SK-N-MC (cell line): ENCODE results near the gene ANKRD26.

Experiments
- DNase-seq: peaks from one replicate; pipeline ENCODE4 v3.0.0-alpha.2; 2011; ENCODE audit warnings: low read depth, low spot score
- H3K27ac ChIP-seq: fragments of 200-600 bp; sonication (generic); 2 replicates; pipeline ENCODE4 v1.5.1; 2016; ENCODE audit warnings: mixed run types
- H3K36me3 ChIP-seq: fragments of 200-600 bp; sonication (generic); 2 replicates; pipeline ENCODE4 v1.6.1; 2017; ENCODE audit warnings: antibody characterized with exemption, low read length, mixed read lengths; ENCODE audit not compliant: insufficient read depth
- H3K4me3 ChIP-seq: fragments of 200-600 bp; sonication (generic); 2 replicates; pipeline ENCODE4 v1.5.1; 2016
- H3K9ac ChIP-seq: fragments of 200-600 bp; sonication (generic); 2 replicates; pipeline ENCODE4 v1.8.0; 2017; ENCODE audit warnings: mixed run types, mixed read lengths; ENCODE audit not compliant: insufficient read length
- H3K9me3 ChIP-seq: fragments of 200-600 bp; sonication (generic); 2 replicates; pipeline ENCODE4 v1.6.1; 2017; ENCODE audit warnings: low read depth, mild to moderate bottlenecking, antibody characterized with exemption, low read length, moderate library complexity, mixed read lengths
- EZH2 ChIP-seq: fragments of 200-600 bp; sonication (generic); IDR thresholded peaks from one replicate; pipeline ENCODE4 v1.6.1; 2017; ENCODE audit warnings: antibody characterized with exemption
- FOXP2 ChIP-seq: optimal IDR thresholded peaks from 2 replicates; pipeline ENCODE3; 2011; ENCODE audit warnings: mild to moderate bottlenecking, moderate library complexity; ENCODE audit not compliant: insufficient read depth; ENCODE audit errors: extremely low read length, control extremely low read depth
- POLR2AphosphoS5 ChIP-seq: IDR thresholded peaks from 2 replicates; pipeline ENCODE4 v1.6.1; 2012; ENCODE audit warnings: mild to moderate bottlenecking, low read depth, low read length, borderline replicate concordance

Gene ANKRD26

DNA sequence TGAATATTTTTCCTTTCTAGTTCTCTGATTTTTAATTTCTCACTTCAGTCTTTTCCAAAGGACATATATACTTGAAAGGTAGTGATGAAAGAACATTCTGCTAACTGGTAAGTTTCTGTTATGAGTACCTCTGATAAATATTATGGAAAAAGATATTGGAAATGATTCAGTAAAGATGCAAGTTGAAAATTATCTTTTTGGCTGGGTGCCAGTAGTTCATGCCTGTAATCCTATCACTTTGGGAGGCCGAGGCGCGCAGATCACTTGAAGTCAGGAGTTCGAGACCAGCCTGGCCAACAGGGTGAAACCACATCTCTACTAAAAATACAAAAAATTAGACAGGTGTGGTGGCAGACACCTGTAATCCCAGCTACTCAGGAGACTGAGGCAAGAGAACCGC, 62.1 kb downstream of the ANKRD26 start:
- DNase-seq, result no peak
- Histone ChIP-seq H3K9me3 (no peaks in the 10 kb centered on the region), H3K4me3 (no peak overlapping the region), H3K27ac (no peak overlapping the region), H3K9ac (no peak overlapping the region), H3K36me3 (peaks cover 17% of the 10 kb centered on the region)
- TF ChIP-seq EZH2, result no peak
- no peak for TF ChIP-seq POLR2AphosphoS5
- no peak for TF ChIP-seq FOXP2

DNA sequence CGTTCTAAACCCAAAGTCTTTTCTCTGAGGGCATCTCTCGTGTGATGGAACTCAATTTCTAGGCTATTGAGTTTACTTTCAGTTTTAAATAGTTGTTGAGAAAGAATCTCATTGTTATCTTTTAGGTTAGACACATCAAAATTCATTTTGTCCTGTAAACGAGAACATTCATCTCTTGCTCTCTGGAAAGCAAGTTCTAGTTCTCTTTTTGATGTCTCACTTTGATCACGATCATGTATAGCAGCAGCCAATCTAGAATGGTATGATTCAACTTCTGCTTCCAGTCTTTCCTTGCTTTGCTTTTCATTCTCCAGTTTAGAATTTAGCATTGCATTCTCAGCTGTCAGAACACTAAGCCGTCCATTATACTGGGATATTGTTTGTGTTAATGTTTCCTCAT, 65.1 kb downstream of the ANKRD26 start:
- Histone ChIP-seq H3K4me3 (no peak overlapping the region), H3K9me3 (no peaks in the 10 kb centered on the region), H3K36me3 (peaks cover 17% of the 10 kb centered on the region), H3K9ac (no peak overlapping the region), H3K27ac (no peak overlapping the region)
- TF ChIP-seq EZH2 (no peak), POLR2AphosphoS5 (no peak), FOXP2 (no peak)
- no peak for DNase-seq

DNA sequence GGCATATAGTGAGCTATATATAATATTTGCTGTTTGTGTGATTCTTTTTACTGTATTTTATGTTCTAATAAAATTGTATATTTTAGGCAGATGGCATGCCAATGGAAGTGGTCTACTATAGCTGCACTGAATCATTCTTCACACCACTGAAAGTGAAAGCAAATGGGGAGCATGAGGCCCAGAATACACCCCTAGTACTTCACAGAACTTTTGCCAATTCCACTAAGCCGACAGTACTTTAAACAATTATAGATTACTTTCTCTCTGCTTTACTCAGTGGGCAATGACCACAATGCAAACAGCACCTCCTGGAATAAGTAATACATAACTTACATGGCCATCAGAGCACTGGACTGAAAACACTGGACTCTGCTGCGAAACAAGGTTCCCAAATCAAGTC, 70.2 kb downstream of the ANKRD26 start:
- H3K27ac ChIP-seq, result no peak overlapping the region
- H3K36me3 ChIP-seq, result peaks cover 7% of the 10 kb centered on the region
- no peak for DNase-seq
- no peaks in the 10 kb centered on the region for H3K9me3 ChIP-seq
- no peak overlapping the region for H3K9ac ChIP-seq
- H3K4me3 ChIP-seq, result no peak overlapping the region
- TF ChIP-seq FOXP2 (no peak), POLR2AphosphoS5 (no peak)

DNA sequence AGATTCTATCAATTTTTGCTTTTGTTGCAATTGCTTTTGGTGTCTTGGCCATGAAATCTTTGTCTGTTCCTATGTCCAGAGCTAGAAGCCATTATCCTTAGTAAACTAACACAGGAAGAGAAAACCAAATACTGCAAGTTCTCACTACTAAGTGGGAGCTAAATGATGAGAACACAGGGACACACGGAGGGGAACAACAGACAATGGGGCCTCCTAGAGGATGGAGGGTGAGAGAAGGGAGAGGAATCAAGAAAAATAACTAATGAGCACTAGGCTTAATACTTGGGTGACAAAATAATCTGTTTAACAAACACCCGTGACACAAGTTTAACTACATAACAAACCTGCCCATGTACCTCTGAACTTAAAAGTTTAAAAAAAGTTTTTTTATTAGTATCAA, 78.2 kb downstream of the ANKRD26 start:
- TF ChIP-seq POLR2AphosphoS5 (no peak), EZH2 (no peak), FOXP2 (no peak)
- H3K4me3 ChIP-seq, result no peak overlapping the region
- no peak overlapping the region for H3K27ac ChIP-seq
- no peaks in the 10 kb centered on the region for H3K9me3 ChIP-seq
- DNase-seq, result no peak
- no peaks in the 10 kb centered on the region for H3K36me3 ChIP-seq
- H3K9ac ChIP-seq, result no peak overlapping the region

DNA sequence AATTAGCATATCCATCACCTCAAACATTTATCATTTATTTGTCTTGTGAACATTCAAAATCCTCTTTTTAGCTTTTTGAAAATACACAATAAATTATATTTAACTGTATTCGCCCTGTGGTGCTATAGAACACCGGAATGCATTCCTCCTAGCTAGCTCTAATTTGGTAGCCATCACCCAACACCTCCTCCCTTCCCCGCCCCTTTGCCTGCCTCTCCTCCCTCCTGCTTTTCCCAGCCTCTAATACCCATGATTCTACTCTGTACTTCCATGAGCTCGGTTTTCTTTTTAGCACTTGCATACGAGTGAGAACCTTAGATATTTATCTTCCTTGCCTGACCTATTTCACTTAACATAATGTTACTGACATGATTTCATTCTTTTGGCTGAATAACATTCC, 80.1 kb downstream of the ANKRD26 start:
- H3K9ac ChIP-seq, result no peak overlapping the region
- no peaks in the 10 kb centered on the region for H3K36me3 ChIP-seq
- H3K9me3 ChIP-seq, result no peaks in the 10 kb centered on the region
- DNase-seq, result no peak
- H3K4me3 ChIP-seq, result no peak overlapping the region
- no peak overlapping the region for H3K27ac ChIP-seq
- TF ChIP-seq POLR2AphosphoS5, result no peak
- TF ChIP-seq EZH2, result no peak
- no peak for TF ChIP-seq FOXP2

DNA sequence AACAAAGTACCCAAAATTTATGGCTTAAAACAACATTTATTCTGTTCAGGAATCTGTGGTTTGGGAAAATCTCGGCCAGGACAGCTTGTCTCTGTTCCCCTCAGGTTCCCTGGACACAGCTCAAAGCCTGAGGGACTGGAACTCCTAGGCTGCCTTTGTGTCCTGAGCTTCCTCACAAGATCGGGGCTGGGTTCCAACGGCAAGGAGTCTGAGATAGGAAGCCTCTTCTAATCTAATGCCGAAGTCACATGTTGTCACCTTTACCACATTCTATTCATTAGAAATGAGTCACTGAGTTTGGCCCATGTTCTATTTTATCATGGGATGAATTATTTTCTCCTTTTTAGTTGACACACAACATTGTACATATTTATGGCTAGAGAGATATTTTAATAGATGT, 80.5 kb downstream of the ANKRD26 start:
- Histone ChIP-seq H3K27ac (no peak overlapping the region), H3K36me3 (no peaks in the 10 kb centered on the region), H3K4me3 (no peak overlapping the region), H3K9me3 (no peaks in the 10 kb centered on the region), H3K9ac (no peak overlapping the region)
- TF ChIP-seq POLR2AphosphoS5, result no peak
- TF ChIP-seq EZH2, result no peak
- TF ChIP-seq FOXP2, result no peak
- DNase-seq, result no peak

DNA sequence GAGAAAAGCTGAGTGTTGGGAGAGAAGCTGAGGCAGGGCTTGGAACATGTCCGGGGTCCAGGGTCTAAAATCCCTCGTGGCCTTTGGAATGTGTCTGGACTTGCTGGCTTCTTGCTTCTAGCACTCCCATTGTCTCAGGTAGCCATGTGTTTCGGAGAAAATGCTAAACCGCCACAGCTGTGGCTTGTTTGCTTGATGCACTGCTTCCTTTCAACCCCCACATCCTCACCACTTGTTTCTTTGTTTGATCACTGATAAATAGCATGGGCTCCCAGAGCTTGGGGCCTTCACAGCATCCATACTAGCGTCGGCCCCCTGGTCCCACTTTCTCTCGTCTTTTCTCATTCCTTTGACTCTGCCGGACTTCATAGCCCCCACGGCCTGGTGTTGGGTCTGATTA, 102.7 kb downstream of the ANKRD26 start:
- H3K9ac ChIP-seq, result no peak overlapping the region
- no peaks in the 10 kb centered on the region for H3K9me3 ChIP-seq
- no peaks in the 10 kb centered on the region for H3K36me3 ChIP-seq
- H3K4me3 ChIP-seq, result no peak overlapping the region
- no peak overlapping the region for H3K27ac ChIP-seq
- no peak for DNase-seq
- TF ChIP-seq EZH2 (no peak), POLR2AphosphoS5 (no peak), FOXP2 (no peak)

DNA sequence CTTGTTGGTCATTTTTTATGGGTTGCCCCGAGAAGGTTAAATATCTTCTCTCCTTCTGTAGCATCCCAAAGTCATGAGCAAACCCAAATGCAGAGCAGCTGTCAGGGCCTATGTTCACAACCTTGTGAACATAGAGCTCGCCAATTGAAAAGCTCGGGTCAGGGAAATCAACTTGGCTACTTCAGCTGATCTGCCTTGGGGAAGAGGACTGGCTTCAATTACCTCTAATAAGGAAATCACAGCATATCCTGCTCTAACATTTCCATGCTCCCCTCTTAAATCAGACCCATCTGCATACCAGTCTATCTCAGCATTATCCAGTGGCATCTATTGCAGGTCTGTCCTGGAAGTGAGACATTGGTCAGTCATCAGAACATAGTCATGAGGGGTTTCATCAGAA, 105.6 kb downstream of the ANKRD26 start:
- Histone ChIP-seq H3K4me3 (no peak overlapping the region), H3K9ac (no peak overlapping the region), H3K36me3 (no peaks in the 10 kb centered on the region), H3K9me3 (no peaks in the 10 kb centered on the region), H3K27ac (no peak overlapping the region)
- no peak for DNase-seq
- no peak for TF ChIP-seq FOXP2
- no peak for TF ChIP-seq POLR2AphosphoS5
- TF ChIP-seq EZH2, result no peak

DNA sequence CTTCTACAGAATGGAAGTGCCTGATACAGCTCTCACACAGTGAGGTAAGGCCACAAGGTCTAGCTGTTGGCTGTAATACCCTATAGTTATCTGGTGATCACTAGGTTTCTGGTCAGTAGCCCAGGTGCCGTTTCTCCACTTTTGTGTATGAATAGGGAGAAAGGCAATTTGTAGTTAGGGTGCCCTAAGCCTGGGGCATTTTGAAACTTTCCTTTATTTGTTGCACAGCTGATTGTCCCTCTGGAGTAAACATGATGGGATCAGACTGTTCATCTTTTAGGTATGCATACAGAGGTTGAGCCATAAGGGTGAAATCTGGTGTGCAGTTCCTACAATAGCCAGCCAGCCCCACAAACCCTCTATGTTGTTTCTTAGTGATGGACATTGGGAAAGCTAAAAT, 112.4 kb downstream of the ANKRD26 start:
- TF ChIP-seq FOXP2 (no peak), POLR2AphosphoS5 (no peak), EZH2 (no peak)
- H3K36me3 ChIP-seq, result no peaks in the 10 kb centered on the region
- DNase-seq, result no peak

More for the DNA sequence above, 112.4 kb downstream of the ANKRD26 start:
- no peaks in the 10 kb centered on the region for H3K9me3 ChIP-seq
- no peak overlapping the region for H3K27ac ChIP-seq
- H3K9ac ChIP-seq, result no peak overlapping the region
- H3K4me3 ChIP-seq, result no peak overlapping the region
